Measurements from ENCODE around the gene SERAC1. TPM values are rescaled to one million over a fixed set of nuclear protein-coding genes. Genes with fewer than 3 reads are reported as not detected.
A peak's percentile ranks its signal among the peaks of the same experiment; 100 is the strongest.

Gene SERAC1
- total RNA-seq, 1 donor from 2014 or later, result 3.8 TPM

GRCh38 chr6:158061709-158062461 lies 106.2 kb downstream of the SERAC1 start:
- no peak for ATAC-seq
- no peak for DNase-seq (ENCODE audit: low spot score)

GRCh38 chr6:158061361-158061708 lies 106.7 kb downstream of the SERAC1 start:
- ATAC-seq (no peak), DNase-seq (ENCODE audit: low spot score) (peak; percentile 37)

DNA sequence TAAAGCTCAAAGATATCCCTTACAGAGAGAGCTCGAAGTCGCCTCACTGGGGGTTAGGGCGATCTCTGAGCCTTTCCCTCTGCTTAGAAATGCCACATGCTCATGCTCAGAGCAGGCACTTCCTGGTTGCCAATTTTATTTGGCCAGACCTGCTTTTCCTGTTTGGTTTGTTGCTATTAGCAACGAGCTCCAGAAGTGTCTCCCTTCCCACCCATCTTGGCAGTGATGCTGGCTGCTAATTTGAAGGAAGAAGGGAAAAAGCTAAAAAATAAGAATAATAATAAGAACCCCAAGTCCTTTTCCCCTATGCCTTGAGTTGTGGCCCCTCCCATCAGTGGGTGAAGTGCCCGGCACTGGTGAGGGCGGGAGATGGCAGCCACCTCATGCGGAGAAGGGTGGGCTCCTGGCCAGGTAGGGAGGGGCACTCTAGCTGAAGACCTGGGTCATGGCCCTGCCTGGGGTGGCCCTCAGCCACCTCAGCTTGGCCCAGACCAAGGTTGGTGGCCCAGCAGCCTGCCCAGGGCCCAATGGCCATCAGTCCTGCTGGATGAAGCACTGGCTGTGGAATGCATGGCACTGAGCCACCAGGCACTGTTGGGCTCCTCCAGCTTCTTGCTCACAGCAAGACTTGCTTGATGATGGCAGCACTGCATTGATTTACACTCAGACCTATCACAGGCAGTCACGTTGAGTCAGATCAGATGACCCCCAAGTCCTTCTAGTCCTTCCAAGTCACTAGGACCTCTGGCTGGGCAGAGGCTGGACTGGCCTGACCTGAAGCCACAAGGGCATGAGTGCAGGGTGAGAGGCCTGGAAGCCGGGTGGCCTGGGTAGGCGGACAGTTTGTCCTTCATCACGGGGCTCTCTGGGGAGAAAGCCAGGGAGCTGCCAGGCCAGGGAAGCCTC lies 107.4 kb downstream of the SERAC1 start:
- DNase-seq (ENCODE audit: low spot score) (peak; percentile 75), ATAC-seq (peak; percentile 86)

Other genes starting within 250 kb of the SERAC1 start
- gene SYNJ2, start 186.4 kb downstream of the SERAC1 start, total RNA-seq, result 5.5 TPM
- 11.3 TPM for gene GTF2H5, start 88 bp upstream of the SERAC1 start, total RNA-seq
- gene TULP4, start 144.2 kb upstream of the SERAC1 start, total RNA-seq, result 27.1 TPM